DND-41 (cell line): ENCODE measurements around the gene OSBPL7.

Experiments used
- ATAC-seq: fragments of 200-7000 bp; cut with Tn5 transposase; 3 replicates; pipeline ENCODE4 v1.9.1; 2021; ENCODE audit warnings: low read depth; ENCODE audit not compliant: insufficient read depth
- DNase-seq: peaks from one replicate; pipeline ENCODE4 v3.0.0-alpha.2; 2020
- H2AFZ ChIP-seq: 2 replicates; pipeline ENCODE4 v1.6.0; 2012; ENCODE audit warnings: low read depth, low read length
- H3K27ac ChIP-seq: 2 replicates; pipeline ENCODE4 v1.5.1; 2012; ENCODE audit warnings: low read length, inconsistent platforms
- H3K27me3 ChIP-seq: fragments of 200-600 bp; sonication (generic); 2 replicates; pipeline ENCODE4 v1.6.0; 2012; ENCODE audit warnings: low read length, mild to moderate bottlenecking, inconsistent platforms; ENCODE audit not compliant: insufficient read depth, poor library complexity
- H3K36me3 ChIP-seq: 2 replicates; pipeline ENCODE4 v1.5.1; 2012; ENCODE audit warnings: low read length, inconsistent platforms; ENCODE audit not compliant: insufficient read depth
- H3K4me1 ChIP-seq: 2 replicates; pipeline ENCODE4 v1.5.1; 2012; ENCODE audit warnings: mild to moderate bottlenecking, low read length; ENCODE audit not compliant: insufficient read depth
- H3K4me2 ChIP-seq: 2 replicates; pipeline ENCODE4 v1.6.0; 2012; ENCODE audit warnings: mild to moderate bottlenecking, moderate library complexity, low read length, inconsistent platforms; ENCODE audit not compliant: insufficient read depth
- H3K4me3 ChIP-seq, 2 experiments: fragments of 200-600 bp in 1 of 2; shearing (Covaris generic) in 1 of 2; 2 replicates each; pipeline ENCODE4 v1.5.1; 2012 to 2016; ENCODE audit warnings: inconsistent platforms in 2 of 2, low read length in 2 of 2, mild to moderate bottlenecking in 2 of 2, low read depth in 1 of 2, moderate library complexity in 1 of 2
- H3K79me2 ChIP-seq: 2 replicates; pipeline ENCODE4 v1.6.0; 2012; ENCODE audit warnings: low read length, inconsistent platforms; ENCODE audit not compliant: insufficient read depth
- H3K9ac ChIP-seq: 2 replicates; pipeline ENCODE4 v1.6.0; 2012; ENCODE audit warnings: low read depth, mild to moderate bottlenecking, inconsistent platforms, low read length, moderate library complexity
- H3K9me3 ChIP-seq: 2 replicates; pipeline ENCODE4 v1.5.1; 2012; ENCODE audit warnings: low read length, moderate library complexity, mild to moderate bottlenecking, inconsistent platforms; ENCODE audit not compliant: insufficient read depth, severe bottlenecking
- H4K20me1 ChIP-seq: 2 replicates; pipeline ENCODE4 v1.6.0; 2012; ENCODE audit warnings: low read length; ENCODE audit not compliant: insufficient read depth
- CTCF ChIP-seq: IDR thresholded peaks from 2 replicates; pipeline ENCODE4 v1.5.1; 2012; ENCODE audit warnings: borderline replicate concordance, low read length, moderate library complexity, mild to moderate bottlenecking; ENCODE audit not compliant: poor library complexity, severe bottlenecking; ENCODE audit errors: extremely low read depth
- EZH2 ChIP-seq: IDR thresholded peaks from 3 replicates; pipeline ENCODE4 v1.6.1; 2012; ENCODE audit warnings: borderline replicate concordance, low read depth, mild to moderate bottlenecking, moderate library complexity, low read length, inconsistent platforms; ENCODE audit not compliant: severe bottlenecking

OSBPL7 gene

DNA sequence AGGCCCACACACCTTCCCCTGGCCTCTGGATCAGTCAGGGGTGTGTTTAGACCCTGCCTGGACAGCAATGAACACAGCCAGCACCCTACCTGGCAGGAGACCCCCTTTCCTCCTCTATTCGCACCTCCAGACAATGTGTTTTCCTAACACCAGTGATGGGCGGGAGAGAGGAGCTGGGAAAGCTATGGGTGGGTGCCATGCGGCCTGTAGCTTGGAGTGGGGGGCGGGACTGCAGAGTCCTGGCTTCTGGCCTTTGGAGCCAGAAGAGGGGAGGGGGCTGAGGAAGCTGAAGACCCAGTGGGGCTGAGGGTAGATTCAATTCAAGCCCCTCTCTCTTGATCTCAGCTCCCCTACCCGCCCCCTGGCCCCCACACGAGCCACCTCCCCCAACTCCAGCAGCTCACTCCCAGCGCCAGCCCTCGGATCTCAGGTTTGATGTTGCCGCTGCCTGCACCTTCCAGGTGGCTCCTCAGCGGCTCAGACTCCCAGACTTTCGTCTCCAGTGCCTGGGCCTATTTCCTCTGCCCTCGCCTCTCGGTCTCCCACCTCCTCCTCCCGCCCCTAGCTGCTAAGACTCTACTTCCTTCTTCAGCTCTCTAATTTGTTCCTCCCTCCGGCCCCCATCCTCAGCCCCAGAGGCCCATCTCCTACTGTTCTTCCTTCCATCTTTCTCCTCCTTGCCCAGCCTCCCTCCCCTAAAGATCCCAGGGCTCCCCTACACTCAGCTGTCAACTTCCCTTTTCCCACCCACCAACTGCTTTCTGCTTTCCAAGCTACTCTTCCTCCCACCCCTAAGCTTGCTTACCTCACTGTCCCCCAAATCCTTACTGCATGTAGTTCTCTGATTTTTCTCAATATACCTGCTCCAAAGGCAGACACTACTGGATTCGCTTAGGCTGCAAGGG, 36.2 kb upstream of the OSBPL7 start:
- no peaks in the 10 kb centered on the region for H4K20me1 ChIP-seq
- H2AFZ ChIP-seq: no peak overlapping the region
- no peak overlapping the region for H3K4me3 ChIP-seq
- H3K9me3 ChIP-seq: no peaks in the 10 kb centered on the region
- no peak for ATAC-seq
- H3K27ac ChIP-seq: no peak overlapping the region
- no peak for TF ChIP-seq EZH2
- H3K4me1 ChIP-seq: no peaks in the 10 kb centered on the region
- no peaks in the 10 kb centered on the region for H3K36me3 ChIP-seq
- no peaks in the 10 kb centered on the region for H3K79me2 ChIP-seq
- H3K27me3 ChIP-seq: peaks cover 40% of the 10 kb centered on the region
- no peak for DNase-seq
- H3K4me2 ChIP-seq: no peak overlapping the region
- H3K9ac ChIP-seq: no peak overlapping the region

DNA sequence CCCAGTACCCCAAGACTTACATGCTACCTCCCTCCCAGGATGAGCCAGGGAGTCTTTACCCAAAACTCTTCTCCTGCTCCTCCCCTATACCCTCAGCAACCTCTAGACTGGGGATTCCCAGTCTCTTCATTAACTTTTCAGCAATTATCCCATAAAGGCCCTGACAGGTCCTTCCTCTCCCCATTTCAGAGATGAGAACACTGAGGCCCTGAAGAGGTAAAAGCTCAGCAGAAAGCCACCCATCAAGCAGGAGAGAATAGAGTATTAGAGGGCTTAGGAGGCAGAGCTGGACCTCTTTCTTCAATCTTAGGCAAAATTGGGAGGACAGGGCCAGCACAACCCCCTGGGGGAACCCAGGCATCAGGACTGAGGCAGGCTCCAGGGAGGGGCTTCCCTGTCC, 35.2 kb upstream of the OSBPL7 start:
- Histone ChIP-seq H3K4me3 (no peak overlapping the region), H3K36me3 (no peaks in the 10 kb centered on the region), H3K9ac (no peak overlapping the region), H3K4me1 (no peaks in the 10 kb centered on the region), H3K27me3 (peaks cover 46% of the 10 kb centered on the region), H3K79me2 (no peaks in the 10 kb centered on the region), H3K27ac (no peak overlapping the region), H3K9me3 (no peaks in the 10 kb centered on the region), H2AFZ (no peak overlapping the region), H4K20me1 (no peaks in the 10 kb centered on the region), H3K4me2 (no peak overlapping the region)
- TF ChIP-seq EZH2: no peak
- no peak for TF ChIP-seq CTCF
- DNase-seq: no peak
- ATAC-seq: no peak

GRCh38 chr17:47855737-47856136, 34.1 kb upstream of the OSBPL7 start:
- H3K27ac ChIP-seq: no peak overlapping the region
- no peaks in the 10 kb centered on the region for H3K9me3 ChIP-seq
- H4K20me1 ChIP-seq: no peaks in the 10 kb centered on the region
- no peaks in the 10 kb centered on the region for H3K79me2 ChIP-seq
- ATAC-seq (no peak), DNase-seq (no peak)
- no peak for TF ChIP-seq CTCF
- no peak for TF ChIP-seq EZH2
- no peak overlapping the region for H3K4me3 ChIP-seq
- H3K36me3 ChIP-seq: no peaks in the 10 kb centered on the region
- peaks cover 47% of the 10 kb centered on the region for H3K27me3 ChIP-seq
- H3K9ac ChIP-seq: no peak overlapping the region
- no peak overlapping the region for H2AFZ ChIP-seq
- H3K4me1 ChIP-seq: no peaks in the 10 kb centered on the region
- no peak overlapping the region for H3K4me2 ChIP-seq

DNA sequence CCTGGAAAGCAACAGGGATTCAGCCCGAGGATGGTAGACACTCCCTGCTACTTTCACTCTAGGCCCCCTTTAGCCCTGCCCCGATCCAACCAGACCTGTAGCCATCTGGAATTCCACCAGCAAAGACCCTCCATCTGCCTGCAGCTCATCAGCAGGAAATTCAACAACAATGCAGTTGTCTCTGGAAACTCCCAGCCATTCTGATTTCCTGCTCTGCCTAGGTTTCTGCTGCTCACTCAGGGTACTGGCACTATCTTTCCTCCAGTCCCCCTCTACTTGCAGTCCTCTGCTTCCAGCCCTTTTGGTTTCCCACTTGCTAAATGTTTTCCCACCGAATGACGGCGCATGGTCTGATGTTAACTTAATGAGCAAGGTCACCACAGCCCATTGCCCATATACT, 32.0 kb upstream of the OSBPL7 start:
- Histone ChIP-seq H3K4me3 (no peak overlapping the region), H4K20me1 (no peaks in the 10 kb centered on the region), H3K79me2 (no peaks in the 10 kb centered on the region), H3K4me1 (no peaks in the 10 kb centered on the region), H3K9me3 (no peaks in the 10 kb centered on the region), H3K4me2 (no peak overlapping the region), H3K9ac (no peak overlapping the region), H3K36me3 (no peaks in the 10 kb centered on the region), H3K27me3 (peaks cover 66% of the 10 kb centered on the region), H3K27ac (no peak overlapping the region), H2AFZ (no peak overlapping the region)
- no peak for TF ChIP-seq CTCF
- no peak for TF ChIP-seq EZH2
- ATAC-seq (no peak), DNase-seq (no peak)
